PC-3 (cell line): ENCODE results near the gene SLTM.
"Not testable (repeated sequence)": the region's sequence is repeated elsewhere in the genome, so short reads cannot be mapped to it uniquely, and the experiment has no call there.

ENCODE experiments used
- CTCF ChIP-seq: fragments of 300-600 bp; sonication (generic); conservative IDR thresholded peaks from 2 replicates; pipeline ENCODE4 v1.5.1; 2017; ENCODE audit warnings: antibody characterized with exemption, low read depth, mild to moderate bottlenecking, low read length
- EZH2 ChIP-seq: fragments of 300-600 bp; sonication (generic); IDR thresholded peaks from one replicate; pipeline ENCODE4 v1.6.1; 2017; ENCODE audit warnings: antibody characterized with exemption, mild to moderate bottlenecking, low read length; ENCODE audit not compliant: unreplicated experiment

GRCh38 chr15:58917613-58918129 lies 15.8 kb downstream of the SLTM start:
- TF ChIP-seq CTCF, EZH2: not testable (repeated sequence)
